Activated CD4-positive, alpha-beta T cell treated with anti-CD3 and anti-CD28 coated beads for 1 hour (primary cell): ENCODE results near the gene SBF2.
"Not testable (repeated sequence)": the region's sequence is repeated elsewhere in the genome, so short reads cannot be mapped to it uniquely, and the experiment has no call there.

Experiments used
- DNase-seq: peaks from one replicate; pipeline ENCODE4 v3.0.0-alpha.2; 2020

Gene SBF2

DNA sequence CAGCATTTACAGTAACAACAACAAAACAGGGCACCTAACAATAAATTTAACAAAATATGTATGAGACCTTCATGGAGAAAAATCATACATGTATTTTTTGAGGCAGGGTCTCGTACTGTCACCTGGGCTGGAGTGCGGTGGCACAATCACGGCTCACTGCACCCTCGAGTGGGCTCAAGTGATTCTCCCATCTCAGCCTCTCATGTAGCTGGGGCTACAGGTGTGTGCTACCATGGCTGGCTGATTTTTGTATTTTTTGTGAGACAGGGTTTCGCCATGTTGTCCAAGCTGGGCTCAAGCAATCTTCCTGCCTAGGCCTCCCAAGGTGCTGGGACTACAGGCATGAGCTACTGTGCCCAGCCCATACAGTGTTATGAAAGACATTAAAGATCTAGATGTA lies 352.0 kb downstream of the SBF2 start:
- DNase-seq, result no peak

DNA sequence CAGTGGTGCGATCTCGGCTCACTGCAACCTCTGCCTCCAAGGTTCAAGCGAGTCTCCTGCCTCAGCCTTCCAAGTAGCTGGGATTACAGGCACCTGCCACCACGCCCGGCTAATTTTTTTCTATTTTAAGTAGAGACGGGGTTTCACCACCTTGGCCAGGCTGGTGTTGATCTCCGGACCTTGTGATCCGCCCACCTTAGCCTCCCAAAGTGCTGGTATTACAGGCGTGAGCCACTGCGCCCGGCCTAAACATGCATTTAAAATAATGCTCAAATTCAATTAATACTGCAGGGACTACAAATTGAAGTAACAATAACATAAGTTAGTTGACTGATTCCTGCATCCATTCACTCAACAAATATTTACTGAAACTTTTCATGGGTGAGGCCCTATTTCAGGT lies 354.9 kb downstream of the SBF2 start:
- DNase-seq, result not testable (repeated sequence)

DNA sequence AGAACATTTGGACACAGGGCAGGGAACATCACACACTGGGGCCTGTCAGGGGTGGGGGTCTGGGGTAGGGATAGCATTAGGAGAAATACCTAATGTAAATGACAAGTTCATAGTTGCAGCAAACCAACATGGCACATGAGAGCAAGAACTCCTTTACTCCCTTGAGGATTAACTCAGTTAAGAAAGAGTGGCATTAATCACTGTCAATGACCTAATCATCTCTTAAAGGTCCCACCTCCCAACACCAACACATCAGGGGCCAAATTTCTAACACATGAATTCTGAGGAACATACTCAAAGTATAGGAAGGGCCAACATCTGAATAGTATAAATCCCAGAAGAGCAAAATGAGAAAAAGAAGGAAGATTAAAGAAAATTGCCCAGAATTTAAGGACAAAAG lies 357.3 kb downstream of the SBF2 start:
- DNase-seq, result no peak

DNA sequence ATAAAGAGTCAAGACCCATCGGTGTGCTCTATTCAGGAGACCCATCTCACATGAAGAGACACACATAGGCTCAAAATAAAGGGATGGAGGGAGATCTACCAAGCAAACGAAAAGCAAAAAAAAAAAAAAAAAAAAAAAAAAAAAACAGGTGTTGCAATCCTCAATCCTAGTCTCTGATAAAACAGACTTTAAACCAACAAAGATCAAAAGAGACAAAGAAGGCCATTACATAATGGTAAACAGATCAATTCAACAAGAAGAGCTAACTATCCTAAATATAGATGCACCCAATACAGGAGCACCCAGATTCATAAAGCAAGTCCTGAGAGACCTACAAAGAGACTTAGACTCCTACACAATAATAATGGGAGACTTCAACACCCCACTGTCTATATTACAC lies 361.2 kb downstream of the SBF2 start:
- DNase-seq, result not testable (repeated sequence)

GRCh38 chr11:9930562-9931331 lies 363.3 kb downstream of the SBF2 start:
- not testable (repeated sequence) for DNase-seq

DNA sequence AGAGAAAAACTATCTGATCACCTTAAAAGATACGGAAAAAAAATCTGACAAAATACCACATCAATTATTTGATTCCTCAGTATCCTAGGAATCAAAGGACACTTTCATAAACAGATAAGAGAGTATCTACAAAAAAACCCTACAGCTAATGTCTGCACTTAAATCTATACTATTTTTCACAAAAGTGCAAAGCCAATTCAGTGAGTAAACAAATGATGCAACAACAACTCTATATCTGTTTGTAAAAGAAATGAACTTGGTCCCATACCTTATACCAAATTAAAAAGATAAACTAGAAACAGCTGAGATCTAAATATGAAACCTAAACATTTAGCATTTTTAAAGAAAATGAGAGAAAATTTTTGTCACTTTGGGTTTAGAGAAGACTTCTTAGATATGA lies 366.3 kb downstream of the SBF2 start:
- DNase-seq, result no peak

- DNase-seq, result no peak
Observed at GRCh38 chr11:9923280-9923679, 370.7 kb downstream of the SBF2 start.

- DNase-seq, result no peak
Observed at GRCh38 chr11:9922806-9923205, 371.2 kb downstream of the SBF2 start.

GRCh38 chr11:9916480-9916879 lies 377.5 kb downstream of the SBF2 start:
- no peak for DNase-seq

DNA sequence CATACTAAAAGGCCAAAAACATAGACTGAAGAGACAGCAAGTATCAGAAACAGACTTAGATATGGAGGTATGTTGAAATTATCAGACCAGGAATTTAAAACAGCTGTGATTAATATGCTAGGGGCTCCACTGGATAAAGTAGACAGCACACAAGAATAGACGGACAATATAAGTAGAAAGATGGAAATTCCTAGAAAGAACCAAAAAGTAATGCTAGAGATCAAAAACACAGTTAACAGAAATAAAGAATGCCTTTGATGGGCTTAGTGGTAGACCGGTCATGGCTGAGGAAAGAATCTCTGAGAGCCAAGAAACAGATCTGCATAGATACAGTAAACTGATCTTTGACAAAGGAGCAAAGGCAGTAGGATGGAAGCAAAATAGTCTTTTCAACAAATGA lies 380.0 kb downstream of the SBF2 start:
- no peak for DNase-seq

DNA sequence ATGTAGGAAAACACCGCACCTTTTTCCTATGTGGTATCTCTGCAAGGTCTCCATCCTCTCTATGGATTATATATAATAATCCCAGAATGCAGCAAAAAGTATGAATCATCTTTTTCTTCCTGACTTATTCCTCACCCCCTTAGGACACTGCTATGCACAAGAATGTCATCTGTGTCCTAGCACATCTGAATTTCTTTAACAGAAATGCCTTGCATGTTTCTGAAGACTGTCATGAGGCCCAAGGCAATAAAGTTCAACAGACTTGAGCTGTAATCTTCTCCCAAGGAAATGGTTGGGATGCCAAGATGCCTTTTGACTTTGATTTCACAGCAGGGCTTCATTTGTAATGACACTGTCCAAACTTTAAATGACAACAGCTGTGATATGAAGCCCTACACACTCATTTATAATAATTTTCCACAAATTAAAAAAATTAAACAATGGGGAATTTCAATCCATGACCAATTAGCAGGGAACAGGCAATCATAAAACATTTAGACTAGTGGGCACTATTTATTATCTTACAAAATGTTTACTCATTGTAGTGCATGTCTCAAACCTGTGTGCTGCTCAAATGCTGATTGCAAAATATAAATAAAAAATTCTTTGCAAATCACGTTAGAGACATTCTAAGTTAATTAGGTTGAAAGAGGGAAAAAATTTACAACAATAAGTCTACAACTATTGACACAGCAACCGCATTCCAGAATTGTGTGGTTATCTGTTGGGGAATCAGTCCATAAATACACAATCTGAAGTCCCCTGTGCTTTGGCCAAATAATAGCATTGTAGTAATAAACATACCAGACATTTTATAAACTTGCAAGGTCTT lies 387.8 kb downstream of the SBF2 start:
- no peak for DNase-seq

- no peak for DNase-seq
Observed at GRCh38 chr11:9905501-9905951, 388.5 kb downstream of the SBF2 start.

GRCh38 chr11:9903579-9903978 lies 390.4 kb downstream of the SBF2 start:
- DNase-seq, result no peak

DNA sequence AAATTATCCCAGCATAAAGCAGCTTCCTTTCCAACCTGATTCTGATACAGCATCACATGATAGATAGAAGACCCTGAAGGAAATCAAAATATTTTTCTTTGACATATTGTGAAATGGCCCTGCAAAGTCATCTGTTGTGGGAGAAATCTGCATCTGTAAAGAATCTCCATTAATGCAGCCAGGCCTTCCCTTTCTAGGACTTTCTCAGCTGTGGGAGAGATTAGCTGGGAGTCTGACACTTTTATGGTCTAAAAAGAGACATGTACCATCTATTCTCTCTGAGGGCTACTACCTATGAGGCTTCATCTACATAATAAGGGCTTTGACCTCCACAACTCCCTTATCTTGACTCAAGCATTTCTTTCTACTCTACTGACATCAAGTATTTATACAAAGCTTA lies 392.1 kb downstream of the SBF2 start:
- no peak for DNase-seq

- not testable (repeated sequence) for DNase-seq
Observed at GRCh38 chr11:9900253-9900652, 393.8 kb downstream of the SBF2 start.

DNA sequence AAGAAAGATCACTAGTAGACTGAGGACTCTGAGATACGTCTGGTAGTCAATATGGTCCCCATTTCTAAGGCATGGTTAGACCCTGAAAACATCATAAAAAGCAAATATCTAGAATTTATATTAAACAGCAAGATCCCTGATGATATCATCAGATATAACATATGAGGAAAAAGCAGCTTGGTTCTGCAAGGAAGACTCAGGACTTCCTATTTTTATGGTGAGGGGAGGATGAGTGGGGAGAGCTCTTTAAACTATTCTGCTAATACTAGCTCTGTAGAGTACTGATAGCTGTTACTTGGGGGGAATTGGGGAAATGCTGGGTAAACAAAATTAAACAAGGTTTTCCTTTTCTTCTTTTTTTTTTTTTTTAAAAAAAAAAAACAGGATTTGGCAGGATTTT lies 394.3 kb downstream of the SBF2 start:
- DNase-seq, result no peak

- no peak for DNase-seq
Observed at GRCh38 chr11:9896902-9897301, 397.1 kb downstream of the SBF2 start.

DNA sequence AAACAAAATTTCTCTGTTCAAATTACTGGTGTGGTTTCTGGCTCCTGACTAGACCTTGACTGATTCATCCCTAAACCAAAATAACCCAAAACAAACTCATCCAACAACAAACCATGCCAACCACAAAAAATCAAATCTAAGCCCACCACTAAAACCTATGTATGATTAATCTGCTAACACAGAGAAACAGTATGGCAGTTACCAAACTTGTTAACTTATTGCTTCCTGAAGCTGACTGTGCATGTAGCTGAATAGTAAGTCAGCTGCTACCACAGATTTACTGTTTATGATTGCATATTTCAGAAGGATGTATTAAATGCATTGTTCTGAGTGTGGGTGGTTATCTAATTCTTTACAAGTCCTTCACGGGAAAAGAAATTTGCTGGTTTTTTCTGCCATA lies 399.0 kb downstream of the SBF2 start:
- DNase-seq, result no peak

- DNase-seq, result no peak
Observed at GRCh38 chr11:9893474-9893873, 400.5 kb downstream of the SBF2 start.

- no peak for DNase-seq
Observed at GRCh38 chr11:9888938-9889337, 405.1 kb downstream of the SBF2 start.

GRCh38 chr11:9887472-9887871 lies 406.5 kb downstream of the SBF2 start:
- no peak for DNase-seq

DNA sequence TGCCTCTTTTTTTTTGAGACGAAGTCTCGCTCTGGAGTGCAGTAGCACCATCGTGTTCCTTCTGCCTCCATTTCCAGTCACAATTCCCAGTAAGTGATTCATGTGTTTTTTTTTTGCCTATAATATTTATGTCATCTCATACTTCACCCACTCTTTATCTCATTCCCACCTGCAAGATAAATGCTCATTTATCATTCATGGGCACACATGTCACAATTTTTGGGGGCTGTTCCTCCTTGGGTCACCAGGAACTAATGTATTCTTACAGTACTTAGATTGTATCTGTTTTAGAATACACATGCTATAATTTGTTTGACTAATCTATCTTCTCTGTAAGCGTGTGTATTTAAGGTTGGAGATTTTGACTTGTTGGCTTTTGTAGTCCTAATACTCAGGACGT lies 407.4 kb downstream of the SBF2 start:
- no peak for DNase-seq

DNA sequence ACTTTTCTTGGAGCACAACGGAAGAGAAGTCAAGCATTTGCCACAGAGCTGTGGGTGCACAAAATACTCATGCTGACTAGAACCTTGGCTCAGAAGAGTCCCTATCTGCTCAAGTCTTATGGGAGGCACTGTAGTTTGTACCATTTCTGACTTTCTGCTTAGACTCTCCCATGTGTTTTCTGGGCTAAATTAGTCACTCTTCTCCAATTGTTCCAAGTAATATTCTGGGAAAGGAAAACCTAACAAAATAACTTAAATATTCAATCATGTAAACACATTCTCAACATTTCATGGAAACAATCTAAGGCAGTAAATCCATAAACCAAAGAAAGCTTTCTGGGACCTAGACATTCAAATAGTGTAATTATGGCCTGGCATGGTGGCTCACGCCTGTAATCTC lies 409.4 kb downstream of the SBF2 start:
- no peak for DNase-seq

DNA sequence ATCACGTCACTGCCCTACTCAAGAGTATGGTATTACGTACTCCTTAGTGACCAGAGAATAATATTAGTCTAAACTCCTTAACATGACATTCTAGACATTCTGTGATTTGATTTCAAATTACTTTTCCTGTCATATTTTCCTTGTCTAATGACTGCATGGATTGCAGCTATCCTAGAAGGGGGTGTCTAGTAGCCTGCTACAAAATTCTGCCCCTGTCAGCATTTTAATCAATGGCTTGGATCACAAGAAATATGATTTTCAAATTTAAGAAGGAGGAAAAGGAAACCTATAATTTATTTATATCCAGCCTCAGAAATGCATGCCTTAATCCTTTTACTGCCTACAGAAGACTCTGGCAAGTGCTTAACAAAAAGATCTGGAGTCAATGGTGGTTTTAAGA lies 413.4 kb downstream of the SBF2 start:
- no peak for DNase-seq
